ENCODE data around the gene SDR9C7. TPM values are rescaled to one million over a fixed set of nuclear protein-coding genes. Genes with fewer than 3 reads are reported as not detected.
"Not testable (repeated sequence)": the region's sequence is repeated elsewhere in the genome, so short reads cannot be mapped to it uniquely, and the experiment has no call there.

Gene SDR9C7
- total RNA-seq, 2 donors from 2014 or later: not detected

GRCh38 chr12:56880125-56880992, 53.8 kb downstream of the SDR9C7 start:
- Histone ChIP-seq H3K4me1 (no peaks in the 10 kb centered on the region), H3K9ac (ENCODE audit: low read depth in 2 of 2, low read length in 2 of 2) (no peak overlapping the region), H3K27me3 (no peaks in the 10 kb centered on the region), H3K36me3 (no peaks in the 10 kb centered on the region), H3K27ac (no peak overlapping the region), H3K4me3 (no peak overlapping the region), H3K9me3 (no peaks in the 10 kb centered on the region)
- no peak for TF ChIP-seq CTCF (IDR thresholded peaks at IDR 0.05)
- intact Hi-C loops (cut with DNase I): no loop called here
- no peak for DNase-seq

GRCh38 chr12:56879240-56880124, 54.7 kb downstream of the SDR9C7 start:
- intact Hi-C loops (cut with DNase I); DNase-seq; H3K27me3 ChIP-seq; H3K27ac ChIP-seq; H3K4me3 ChIP-seq; H3K4me1 ChIP-seq; H3K36me3 ChIP-seq; H3K9ac ChIP-seq (ENCODE audit: low read depth in 2 of 2, low read length in 2 of 2); H3K9me3 ChIP-seq: not testable (repeated sequence)

- no peak for TF ChIP-seq CTCF (IDR thresholded peaks at IDR 0.05)
- Histone ChIP-seq H3K4me1 (no peaks in the 10 kb centered on the region), H3K4me3 (no peak overlapping the region), H3K27me3 (no peaks in the 10 kb centered on the region), H3K9me3 (no peaks in the 10 kb centered on the region), H3K9ac (ENCODE audit: low read depth in 2 of 2, low read length in 2 of 2) (no peak overlapping the region), H3K27ac (no peak overlapping the region), H3K36me3 (no peaks in the 10 kb centered on the region)
- DNase-seq: no peak
- intact Hi-C loops (cut with DNase I): no loop called here
These were observed 56.2 kb downstream of the SDR9C7 start for GRCh38 chr12:56878010-56878339.

- Histone ChIP-seq H3K27ac (no peak overlapping the region), H3K4me3 (no peak overlapping the region)
- no peak for DNase-seq
These were observed 56.8 kb downstream of the SDR9C7 start for GRCh38 chr12:56877195-56878009.

GRCh38 chr12:56874821-56875220, 59.4 kb downstream of the SDR9C7 start:
- intact Hi-C loops (cut with DNase I): no loop called here
- no peaks in the 10 kb centered on the region for H3K9me3 ChIP-seq
- H3K4me1 ChIP-seq: no peaks in the 10 kb centered on the region
- no peaks in the 10 kb centered on the region for H3K36me3 ChIP-seq
- H3K9ac ChIP-seq (ENCODE audit: low read depth in 2 of 2, low read length in 2 of 2): no peak overlapping the region
- no peaks in the 10 kb centered on the region for H3K27me3 ChIP-seq
- DNase-seq: no peak
- no peak overlapping the region for H3K27ac ChIP-seq
- TF ChIP-seq CTCF (IDR thresholded peaks at IDR 0.05): no peak
- H3K4me3 ChIP-seq: no peak overlapping the region

More at GRCh38 chr12:56877195-56878009, 56.8 kb downstream of the SDR9C7 start:
- H3K9ac ChIP-seq (ENCODE audit: low read depth in 2 of 2, low read length in 2 of 2): no peak overlapping the region
- intact Hi-C loops (cut with DNase I): no loop called here
- H3K9me3 ChIP-seq: no peaks in the 10 kb centered on the region
- TF ChIP-seq CTCF (IDR thresholded peaks at IDR 0.05): no peak
- H3K36me3 ChIP-seq: no peaks in the 10 kb centered on the region
- no peaks in the 10 kb centered on the region for H3K4me1 ChIP-seq
- no peaks in the 10 kb centered on the region for H3K27me3 ChIP-seq
